ENCODE measurements around the gene AKAP11.

The AKAP11 gene

DNA sequence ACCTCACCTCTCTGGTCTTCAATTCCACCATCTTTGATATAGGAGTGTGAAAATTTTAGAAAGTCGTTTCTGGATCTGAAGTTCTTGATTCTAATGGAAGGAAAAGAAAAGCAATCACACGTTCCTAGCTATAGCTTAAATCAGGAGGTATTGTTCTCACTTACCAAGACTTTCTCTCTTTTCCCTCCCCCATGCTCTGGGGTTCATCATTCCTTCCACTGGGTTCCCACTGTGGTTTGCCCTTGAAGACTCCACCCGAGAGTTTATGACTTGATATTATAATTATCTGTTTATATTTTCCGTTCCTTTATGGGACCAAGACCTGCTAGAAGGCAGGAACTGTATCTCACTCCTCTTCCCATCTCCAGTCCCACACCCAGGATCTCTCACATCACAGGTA, 76.6 kb downstream of the AKAP11 start:
- DNase-seq, result no peak

DNA sequence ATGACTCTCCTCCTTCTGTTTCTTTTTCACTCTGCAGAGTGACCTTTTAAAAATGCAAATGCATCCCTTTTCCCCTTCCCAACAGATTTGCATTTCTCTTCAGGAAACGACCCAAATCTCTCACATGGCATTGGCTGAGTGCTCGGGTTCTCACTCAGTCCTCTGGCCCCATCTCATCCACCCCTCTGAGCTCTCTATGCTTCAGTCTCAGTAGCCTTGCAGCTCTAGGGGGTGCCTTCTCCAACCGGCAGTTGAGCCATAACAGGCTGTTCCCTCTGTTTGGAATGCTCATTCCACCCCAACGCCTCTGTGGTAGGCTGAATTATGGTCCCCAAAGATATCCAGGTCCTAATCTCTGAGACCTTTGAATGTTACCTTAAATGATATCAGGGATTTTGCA, 78.2 kb downstream of the AKAP11 start:
- DNase-seq, result no peak

DNA sequence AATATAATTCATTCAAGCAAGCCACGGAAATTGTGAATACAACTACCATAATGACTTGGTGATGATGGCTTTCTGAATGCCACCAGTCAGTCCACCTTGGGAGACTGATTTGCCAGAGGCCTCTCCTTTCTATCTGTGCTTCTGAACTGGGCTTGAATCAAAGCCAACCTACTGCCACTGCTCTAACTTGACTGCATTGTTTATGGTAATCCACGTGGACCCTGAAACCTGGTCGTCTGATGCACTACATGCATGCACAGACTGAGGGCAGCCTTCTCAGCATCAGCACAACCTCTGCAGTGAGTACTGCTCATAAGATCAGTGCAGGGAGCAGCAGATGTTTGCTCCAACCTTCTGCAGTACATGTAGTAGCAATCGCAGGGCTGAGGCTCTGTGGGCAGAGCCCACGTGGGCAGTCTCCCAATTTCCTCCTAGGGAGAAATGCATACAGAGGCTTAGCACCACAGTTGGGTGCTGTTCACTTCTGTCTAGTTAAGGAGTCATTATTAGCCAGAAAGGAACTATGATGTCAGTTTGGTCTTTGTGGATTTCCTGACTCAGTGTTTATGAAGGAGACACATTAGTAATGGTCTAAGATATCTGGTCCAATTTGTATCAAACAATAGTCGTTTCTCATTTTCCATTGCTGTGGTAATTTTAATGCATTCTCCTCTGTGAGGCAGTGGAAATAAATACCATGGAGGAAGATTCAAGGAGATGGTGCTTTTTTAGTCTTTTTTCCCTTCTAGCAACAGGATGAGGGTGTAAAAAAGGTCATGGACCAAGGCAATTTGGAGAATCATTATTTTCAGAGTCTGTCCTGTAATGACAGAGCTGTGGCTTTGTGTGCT, 82.5 kb downstream of the AKAP11 start:
- peak; percentile 67 to 73 for DNase-seq

GRCh38 chr13:42355092-42355485, 83.1 kb downstream of the AKAP11 start:
- DNase-seq, result peak; percentile 74 to 75

DNA sequence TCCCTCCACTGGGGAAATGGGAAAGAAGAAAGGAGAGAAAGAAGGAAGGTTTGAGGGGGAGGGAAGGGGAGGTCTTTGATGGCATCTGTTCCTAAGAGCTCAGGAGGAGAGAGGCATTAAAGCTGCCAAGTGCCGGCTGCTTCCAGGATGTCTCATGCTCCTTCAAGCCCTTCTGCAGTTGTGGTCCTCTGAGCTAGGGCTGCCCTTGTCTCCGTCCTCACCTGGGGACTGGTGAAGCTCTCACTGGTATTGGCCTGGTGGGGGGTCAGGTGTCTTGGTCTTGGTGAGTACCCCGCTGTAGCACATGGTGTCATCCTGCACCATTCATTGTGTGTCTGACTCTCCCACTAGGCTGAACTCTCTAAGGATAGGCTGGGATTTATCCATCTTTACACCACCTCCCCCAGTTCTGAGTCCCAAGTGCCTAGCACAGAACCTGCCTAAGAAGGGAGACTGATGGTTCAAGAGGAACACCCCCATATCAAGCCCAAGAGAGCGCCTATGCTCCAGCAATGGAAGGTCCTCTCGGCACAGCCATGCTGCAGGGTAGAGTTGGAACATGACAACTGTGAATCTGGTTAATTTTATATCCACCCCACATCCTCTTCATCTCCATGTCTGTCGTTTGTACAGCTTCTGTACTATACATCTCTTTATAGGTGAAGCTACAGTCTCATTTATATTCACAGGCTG, 83.7 kb downstream of the AKAP11 start:
- DNase-seq, result peak in 1 of 2 experiments; percentile 52

GRCh38 chr13:42356184-42356575, 84.2 kb downstream of the AKAP11 start:
- DNase-seq, result peak; percentile 61 to 65

DNA sequence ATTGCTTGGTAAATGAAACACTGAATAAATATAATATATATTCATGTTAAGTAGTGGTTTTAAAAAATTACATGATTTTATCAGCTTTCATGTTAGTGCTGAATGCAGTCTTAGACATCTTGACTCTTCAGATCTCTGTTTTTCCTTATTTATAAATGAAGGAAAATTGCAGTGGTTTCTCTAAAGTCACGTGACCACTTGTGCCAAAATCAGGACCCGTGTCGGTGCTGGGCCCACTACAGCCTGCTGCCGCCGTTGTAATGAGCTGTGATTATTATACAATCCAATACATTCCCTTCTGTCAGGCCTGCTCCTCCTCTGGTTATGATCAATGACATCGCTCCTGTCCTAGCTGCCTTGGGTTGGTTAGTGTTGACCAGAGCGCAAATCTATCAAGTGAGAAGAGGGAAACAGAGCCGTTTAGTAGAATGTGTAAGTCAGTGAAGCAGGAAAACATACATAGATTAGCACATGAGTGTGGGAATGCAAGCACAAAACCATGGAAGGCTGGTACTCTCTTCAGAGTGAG, 88.2 kb downstream of the AKAP11 start:
- DNase-seq, result no peak

DNA sequence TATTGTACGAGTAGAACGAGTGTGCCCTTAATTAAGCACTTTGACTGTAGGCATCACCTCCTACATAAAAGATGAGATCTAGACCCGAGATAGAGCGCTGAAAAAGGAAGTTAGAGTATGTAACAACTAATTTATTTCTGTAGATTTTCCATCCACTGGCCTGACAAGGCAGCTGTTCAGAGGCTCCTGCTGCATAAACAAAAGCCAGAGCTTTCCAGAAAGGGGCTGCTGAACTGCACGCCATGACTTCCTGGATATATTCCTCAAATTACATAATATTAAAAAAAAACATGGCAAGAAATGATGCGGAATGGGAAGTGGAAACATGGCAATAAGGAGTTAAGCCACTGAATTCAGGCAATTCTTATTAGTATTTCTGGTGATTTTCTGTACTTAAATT, 89.7 kb downstream of the AKAP11 start:
- no peak for DNase-seq

DNA sequence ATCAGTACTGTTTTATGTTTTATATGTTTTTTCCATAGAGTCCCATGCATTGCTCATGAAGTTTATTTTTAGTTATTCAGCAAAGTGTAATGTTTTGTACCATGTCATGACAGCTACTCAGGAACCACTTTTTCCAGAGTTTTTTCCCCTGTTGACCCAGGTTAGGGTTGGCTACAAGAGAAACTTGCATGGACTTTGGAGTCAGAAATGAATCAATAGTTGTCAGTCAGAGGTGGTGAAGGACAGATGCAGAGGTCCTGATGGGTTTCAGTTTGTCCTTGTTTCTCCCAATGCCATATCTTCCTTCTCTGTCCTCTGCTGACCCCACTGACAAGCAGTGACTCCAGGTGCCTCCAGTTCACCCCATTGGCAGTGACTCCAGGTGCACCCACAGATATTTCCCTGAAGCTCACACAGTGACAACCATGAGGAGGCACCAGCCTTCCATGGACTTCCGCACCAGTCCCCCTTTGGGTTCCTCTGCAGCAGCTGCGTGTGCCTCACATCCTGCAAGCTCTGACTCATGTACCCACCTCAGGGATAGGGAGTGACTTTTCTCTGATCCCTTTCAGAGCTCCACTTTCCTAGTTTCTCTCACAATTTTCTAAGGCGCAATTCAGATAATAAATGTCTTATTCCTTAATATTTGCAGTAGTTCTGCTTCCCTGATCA, 92.1 kb downstream of the AKAP11 start:
- DNase-seq, result no peak

GRCh38 chr13:42364613-42365000, 92.7 kb downstream of the AKAP11 start:
- DNase-seq, result no peak

DNA sequence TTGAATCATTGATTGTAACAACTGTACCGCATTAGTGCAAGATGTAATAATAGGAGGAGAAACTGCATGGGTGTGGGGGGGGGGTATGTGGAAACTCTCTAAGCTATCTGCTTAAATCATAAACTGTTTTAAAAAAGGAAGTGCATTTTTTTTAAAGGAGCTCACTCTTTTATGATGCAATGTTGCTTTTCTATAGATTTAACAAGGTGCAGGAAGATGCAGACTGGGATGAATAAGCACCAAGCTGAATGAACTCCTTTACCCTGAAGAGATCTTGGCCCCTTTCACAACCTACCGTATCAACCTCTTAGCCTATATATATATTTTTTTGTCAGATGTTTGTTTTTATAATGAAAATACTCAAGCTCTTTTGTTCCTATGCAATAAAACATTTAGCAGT, 95.9 kb downstream of the AKAP11 start:
- DNase-seq, result no peak

GRCh38 chr13:42369071-42369797, 97.3 kb downstream of the AKAP11 start:
- peak; percentile 69 for DNase-seq

- no peak for DNase-seq
These were observed 98.3 kb downstream of the AKAP11 start for GRCh38 chr13:42370229-42370628.
